SU-DHL-6 (cell line): Measurements from ENCODE around the gene ARHGAP29.

ENCODE experiments used
- H2AFZ ChIP-seq: fragments of 200-600 bp; sonication (generic); 2 replicates; pipeline ENCODE4 v1.6.1; 2014; ENCODE audit warnings: low read depth, mild to moderate bottlenecking, moderate library complexity, mixed read lengths, antibody characterized with exemption, low read length; ENCODE audit not compliant: severe bottlenecking
- H3F3A ChIP-seq: fragments of 200-600 bp; shearing (Covaris generic); 2 replicates; pipeline ENCODE4 v1.6.0; 2016; ENCODE audit warnings: antibody characterized with exemption, mild to moderate bottlenecking; ENCODE audit not compliant: insufficient read depth
- H3K27ac ChIP-seq: fragments of 200-600 bp; sonication (generic); 2 replicates; pipeline ENCODE4 v1.5.1; 2016; ENCODE audit warnings: low read depth, mild to moderate bottlenecking, low read length, moderate library complexity, mixed read lengths
- H3K27me3 ChIP-seq: fragments of 200-600 bp; sonication (generic), shearing (Covaris generic); 2 replicates; pipeline ENCODE4 v1.6.0; 2014; ENCODE audit warnings: mild to moderate bottlenecking, low read length
- H3K36me3 ChIP-seq: fragments of 200-600 bp; sonication (generic); 2 replicates; pipeline ENCODE4 v1.6.1; 2014; ENCODE audit warnings: mild to moderate bottlenecking, low read length, mixed read lengths
- H3K4me2 ChIP-seq: fragments of 300-600, 200-600 bp; shearing (Covaris generic), sonication (generic); 2 replicates; pipeline ENCODE4 v1.6.0; 2014; ENCODE audit warnings: low read length, low read depth, mild to moderate bottlenecking; ENCODE audit not compliant: poor library complexity, severe bottlenecking
- H3K4me3 ChIP-seq: fragments of 200-600 bp; sonication (generic); 2 replicates; pipeline ENCODE4 v1.5.1; 2014; ENCODE audit warnings: antibody characterized with exemption, low read length, mild to moderate bottlenecking, mixed read lengths; ENCODE audit not compliant: insufficient read depth, poor library complexity, severe bottlenecking
- H3K79me2 ChIP-seq: fragments of 200-600 bp; sonication (generic); 2 replicates; pipeline ENCODE4 v1.6.1; 2014; ENCODE audit warnings: mild to moderate bottlenecking, low read length, moderate library complexity; ENCODE audit not compliant: insufficient read depth
- H3K9ac ChIP-seq: fragments of 200-600 bp; sonication (generic); 2 replicates; pipeline ENCODE4 v1.7.0; 2014; ENCODE audit warnings: mild to moderate bottlenecking, low read length
- H3K9me2 ChIP-seq: fragments of 200-600 bp; sonication (generic); replicated peaks from 2 replicates; pipeline ENCODE4 v1.6.1; 2014; ENCODE audit warnings: low read length; ENCODE audit not compliant: insufficient read depth
- H3K9me3 ChIP-seq: fragments of 200-600 bp; sonication (generic); 2 replicates; pipeline ENCODE4 v1.6.1; 2014; ENCODE audit warnings: low read length, mixed read lengths; ENCODE audit not compliant: insufficient read depth
- H4K20me1 ChIP-seq: fragments of 200-600 bp; sonication (generic); 2 replicates; pipeline ENCODE4 v1.6.1; 2014; ENCODE audit warnings: low read depth, mild to moderate bottlenecking, antibody characterized with exemption, low read length, moderate library complexity, mixed read lengths
- EZH2phosphoT487 ChIP-seq: fragments of 200-600 bp; sonication (generic), shearing (Covaris generic); conservative IDR thresholded peaks from 2 replicates; pipeline ENCODE4 v1.6.1; 2018; ENCODE audit warnings: mild to moderate bottlenecking, antibody characterized with exemption, low read length, moderate library complexity, mixed read lengths
- TF ChIP-seq, protein P1 (sequence below): fragments of 200-600 bp; sonication (generic); IDR thresholded peaks from one replicate; pipeline ENCODE4 v1.5.1; 2017; ENCODE audit warnings: antibody characterized with exemption, mild to moderate bottlenecking, low read length, moderate library complexity; ENCODE audit not compliant: insufficient read depth, poor library complexity, severe bottlenecking

ARHGAP29 gene

DNA sequence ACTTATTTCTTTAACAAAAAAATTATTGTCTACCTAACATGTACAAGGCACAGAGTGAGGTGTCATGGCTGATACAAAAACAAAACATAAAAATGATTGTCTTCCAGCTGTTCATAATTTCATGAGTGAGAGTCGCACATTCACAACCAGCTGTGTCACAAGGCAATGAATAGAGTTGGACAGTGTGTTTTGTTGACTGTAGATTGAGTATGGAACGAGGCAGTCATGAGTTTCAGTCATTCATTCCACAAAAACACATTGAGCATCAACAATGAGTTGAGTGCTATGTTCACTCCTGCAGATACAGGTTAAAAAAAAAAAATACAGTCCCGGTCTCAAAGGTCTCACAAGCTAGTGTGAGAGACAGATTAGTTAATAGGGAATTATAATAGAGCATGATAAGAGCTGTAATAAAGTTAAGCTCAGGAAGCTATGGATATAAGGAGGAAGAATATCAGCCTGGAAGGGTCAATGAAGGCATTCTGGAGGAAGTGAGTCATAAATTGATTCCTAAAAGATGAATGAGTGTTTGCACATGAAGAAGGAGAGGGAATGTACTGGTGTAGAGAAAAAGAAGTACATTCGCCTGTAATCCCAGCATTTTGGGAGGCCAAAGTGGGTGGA is 47.8 kb upstream of the ARHGAP29 start:
- TF ChIP-seq EZH2phosphoT487, result no peak
- TF ChIP-seq, protein P1, sequence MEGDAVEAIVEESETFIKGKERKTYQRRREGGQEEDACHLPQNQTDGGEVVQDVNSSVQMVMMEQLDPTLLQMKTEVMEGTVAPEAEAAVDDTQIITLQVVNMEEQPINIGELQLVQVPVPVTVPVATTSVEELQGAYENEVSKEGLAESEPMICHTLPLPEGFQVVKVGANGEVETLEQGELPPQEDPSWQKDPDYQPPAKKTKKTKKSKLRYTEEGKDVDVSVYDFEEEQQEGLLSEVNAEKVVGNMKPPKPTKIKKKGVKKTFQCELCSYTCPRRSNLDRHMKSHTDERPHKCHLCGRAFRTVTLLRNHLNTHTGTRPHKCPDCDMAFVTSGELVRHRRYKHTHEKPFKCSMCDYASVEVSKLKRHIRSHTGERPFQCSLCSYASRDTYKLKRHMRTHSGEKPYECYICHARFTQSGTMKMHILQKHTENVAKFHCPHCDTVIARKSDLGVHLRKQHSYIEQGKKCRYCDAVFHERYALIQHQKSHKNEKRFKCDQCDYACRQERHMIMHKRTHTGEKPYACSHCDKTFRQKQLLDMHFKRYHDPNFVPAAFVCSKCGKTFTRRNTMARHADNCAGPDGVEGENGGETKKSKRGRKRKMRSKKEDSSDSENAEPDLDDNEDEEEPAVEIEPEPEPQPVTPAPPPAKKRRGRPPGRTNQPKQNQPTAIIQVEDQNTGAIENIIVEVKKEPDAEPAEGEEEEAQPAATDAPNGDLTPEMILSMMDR, result no peak
- no peaks in the 10 kb centered on the region for H3K9me3 ChIP-seq
- H4K20me1 ChIP-seq, result no peaks in the 10 kb centered on the region
- no peaks in the 10 kb centered on the region for H3F3A ChIP-seq
- no peaks in the 10 kb centered on the region for H3K9me2 ChIP-seq
- no peak overlapping the region for H3K27ac ChIP-seq
- H2AFZ ChIP-seq, result no peak overlapping the region
- no peak overlapping the region for H3K4me3 ChIP-seq
- no peaks in the 10 kb centered on the region for H3K79me2 ChIP-seq
- no peaks in the 10 kb centered on the region for H3K27me3 ChIP-seq
- H3K36me3 ChIP-seq, result no peaks in the 10 kb centered on the region
- no peak overlapping the region for H3K9ac ChIP-seq
- no peak overlapping the region for H3K4me2 ChIP-seq

DNA sequence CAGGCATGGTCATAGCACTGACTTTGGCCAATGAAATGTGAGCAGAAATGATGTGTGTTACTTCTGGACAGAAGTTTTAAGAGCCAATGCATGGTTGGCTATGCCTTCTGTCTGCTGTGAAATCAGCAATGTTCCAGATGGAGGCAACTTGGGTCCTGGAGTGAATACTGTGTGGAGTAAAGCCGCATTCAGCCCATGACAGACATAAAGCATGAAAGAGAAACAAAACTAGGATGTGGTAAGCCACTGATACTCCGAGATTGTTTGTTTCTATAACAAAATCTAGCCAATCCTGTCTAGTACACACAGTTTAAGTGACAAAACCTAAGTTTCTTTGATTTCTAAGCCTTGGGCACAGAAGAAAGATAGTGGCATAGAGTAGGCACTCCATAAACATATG is 47.1 kb upstream of the ARHGAP29 start:
- TF ChIP-seq, protein P1, result no peak
- TF ChIP-seq EZH2phosphoT487, result no peak
- Histone ChIP-seq H3F3A (no peaks in the 10 kb centered on the region), H3K9me3 (no peaks in the 10 kb centered on the region), H3K27ac (no peak overlapping the region), H4K20me1 (no peaks in the 10 kb centered on the region), H3K9ac (no peak overlapping the region), H3K4me3 (no peak overlapping the region), H2AFZ (no peak overlapping the region), H3K4me2 (no peak overlapping the region), H3K79me2 (no peaks in the 10 kb centered on the region), H3K27me3 (no peaks in the 10 kb centered on the region), H3K36me3 (no peaks in the 10 kb centered on the region), H3K9me2 (no peaks in the 10 kb centered on the region)

DNA sequence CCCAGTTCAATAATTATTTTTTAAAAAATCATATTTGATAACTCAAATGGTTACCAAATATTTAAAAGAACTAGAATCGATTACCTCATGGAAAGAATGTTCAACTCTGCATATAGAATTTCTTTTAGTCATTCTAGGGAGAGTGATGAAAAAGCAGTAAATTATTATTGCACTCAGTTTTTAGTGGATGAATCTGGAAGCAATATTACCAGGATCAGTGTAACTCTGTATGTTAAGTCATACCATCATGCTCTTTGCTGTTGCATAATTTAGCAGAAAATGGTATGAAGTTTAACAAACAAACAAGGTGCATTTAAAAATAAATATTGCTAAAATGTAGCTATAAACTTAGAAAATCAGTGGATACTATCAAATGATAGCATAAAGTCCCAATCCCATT is 46.1 kb upstream of the ARHGAP29 start:
- no peaks in the 10 kb centered on the region for H4K20me1 ChIP-seq
- no peaks in the 10 kb centered on the region for H3K27me3 ChIP-seq
- H3K27ac ChIP-seq, result no peak overlapping the region
- no peak overlapping the region for H3K9ac ChIP-seq
- H3K4me3 ChIP-seq, result no peak overlapping the region
- H3K4me2 ChIP-seq, result no peak overlapping the region
- H2AFZ ChIP-seq, result no peak overlapping the region
- H3K9me2 ChIP-seq, result no peaks in the 10 kb centered on the region
- TF ChIP-seq, protein P1, result no peak
- no peak for TF ChIP-seq EZH2phosphoT487
- H3F3A ChIP-seq, result no peaks in the 10 kb centered on the region
- no peaks in the 10 kb centered on the region for H3K9me3 ChIP-seq
- no peaks in the 10 kb centered on the region for H3K36me3 ChIP-seq
- H3K79me2 ChIP-seq, result no peaks in the 10 kb centered on the region
